Measurements from ENCODE around the gene GEN1.

GRCh38 chr2:17753803-17754663 lies at the start of gene GEN1, which contains the start of gene SMC6:
- TF ChIP-seq CTCF (IDR thresholded peaks at IDR 0.05; ENCODE audit: borderline replicate concordance, extremely low read depth, low read length, poor library complexity, severe bottlenecking) (no peak), EZH2 (IDR thresholded peaks at IDR 0.05; ENCODE audit: borderline replicate concordance, low read depth, low read length, severe bottlenecking) (no peak)

Data from DND-41 (cell line).